ENCODE results near the gene EEA1.

The EEA1 gene

GRCh38 chr12:92886131-92886530, 43.0 kb downstream of the EEA1 start:
- peaks cover 73% of the 10 kb centered on the region for H3K36me3 Mint-ChIP-seq (ENCODE audit: low read depth)
- no peak overlapping the region for H3K27ac Mint-ChIP-seq
- H3K4me3 Mint-ChIP-seq: no peak overlapping the region
- no peaks in the 10 kb centered on the region for H3K27me3 Mint-ChIP-seq
- peaks cover 20% of the 10 kb centered on the region for H3K4me1 Mint-ChIP-seq (ENCODE audit: low read depth)
- H3K9me3 Mint-ChIP-seq: peaks cover 5% of the 10 kb centered on the region

DNA sequence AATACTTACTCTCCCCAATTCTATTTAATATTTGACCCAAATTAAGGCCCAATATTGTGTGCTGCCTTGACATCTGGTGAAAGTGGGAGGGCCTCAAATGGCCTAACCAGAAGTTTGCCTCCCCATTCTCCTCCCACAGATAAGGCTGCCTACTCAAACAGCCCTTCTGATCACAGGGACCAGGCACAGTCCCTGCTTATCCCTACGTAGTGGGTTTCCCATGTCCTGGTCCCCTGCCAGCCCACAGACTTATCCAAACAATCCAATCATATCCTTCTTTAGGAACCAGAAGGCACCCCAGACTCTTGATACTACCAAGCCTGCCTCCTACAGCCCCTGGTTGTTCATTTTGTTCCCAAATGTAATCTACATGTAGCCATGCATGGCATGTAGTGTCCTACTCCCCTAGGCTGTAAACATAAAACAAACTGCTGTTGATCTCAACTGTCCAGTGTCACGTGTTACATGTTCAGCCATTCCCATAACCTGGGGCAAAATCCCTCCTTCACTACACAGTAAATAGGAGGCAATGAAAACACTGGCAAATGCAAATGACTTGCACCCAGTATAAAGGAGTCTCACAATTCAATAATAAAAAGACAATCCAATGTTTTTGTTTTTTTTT, 49.3 kb downstream of the EEA1 start:
- H3K9me3 Mint-ChIP-seq: peaks cover 5% of the 10 kb centered on the region
- H3K36me3 Mint-ChIP-seq (ENCODE audit: low read depth): peaks cover 79% of the 10 kb centered on the region
- no peak overlapping the region for H3K27ac Mint-ChIP-seq
- H3K27me3 Mint-ChIP-seq: no peaks in the 10 kb centered on the region
- H3K4me1 Mint-ChIP-seq (ENCODE audit: low read depth): peaks cover 24% of the 10 kb centered on the region
- H3K4me3 Mint-ChIP-seq: no peak overlapping the region

- Mint-ChIP-seq H3K36me3 (ENCODE audit: low read depth) (peaks cover 66% of the 10 kb centered on the region), H3K4me1 (ENCODE audit: low read depth) (peaks cover 23% of the 10 kb centered on the region), H3K9me3 (no peaks in the 10 kb centered on the region), H3K27ac (no peak overlapping the region), H3K27me3 (no peaks in the 10 kb centered on the region), H3K4me3 (no peak overlapping the region)
These were observed 51.2 kb downstream of the EEA1 start for GRCh38 chr12:92877904-92878303.

DNA sequence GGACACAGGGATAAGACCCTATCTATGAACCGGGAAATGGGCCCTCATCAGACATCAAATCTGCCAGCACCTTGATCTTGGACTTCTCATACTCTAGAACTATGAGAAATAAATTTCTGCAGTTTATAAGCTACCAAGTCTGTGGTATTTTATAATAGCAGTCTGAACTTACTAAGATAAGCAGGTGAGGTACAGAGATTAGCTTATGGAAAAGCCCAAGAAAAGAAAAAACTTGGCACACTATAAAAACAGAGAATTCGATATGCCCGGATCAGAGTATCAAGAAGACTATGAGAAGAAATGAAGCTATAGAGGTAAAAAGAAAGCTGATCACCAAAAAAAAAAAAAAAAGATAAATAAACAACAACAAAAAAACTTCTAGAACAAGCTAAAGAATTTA, 52.6 kb downstream of the EEA1 start:
- Mint-ChIP-seq H3K4me1 (ENCODE audit: low read depth) (peaks cover 23% of the 10 kb centered on the region), H3K9me3 (no peaks in the 10 kb centered on the region), H3K27me3 (no peaks in the 10 kb centered on the region)

DNA sequence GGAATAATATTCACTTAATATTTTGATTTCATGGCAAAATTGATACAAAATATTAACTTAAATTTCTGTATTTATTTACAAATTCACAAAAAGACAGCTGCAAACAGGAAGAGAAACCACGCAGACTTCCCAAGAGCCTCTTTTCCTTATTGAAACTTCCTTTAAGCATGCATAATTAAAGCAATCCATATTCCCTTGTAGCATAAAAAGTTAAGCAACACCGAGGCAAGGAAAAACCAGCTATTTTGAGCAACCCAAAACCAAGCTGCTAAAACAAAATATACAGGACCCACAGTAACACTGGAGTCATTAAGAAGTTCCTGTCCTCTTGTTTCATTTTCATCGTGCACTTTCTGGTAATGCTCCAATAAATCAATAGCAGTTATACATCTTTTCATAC, 58.0 kb downstream of the EEA1 start:
- no peak overlapping the region for H3K27ac Mint-ChIP-seq
- peaks cover 14% of the 10 kb centered on the region for H3K4me1 Mint-ChIP-seq (ENCODE audit: low read depth)
- no peaks in the 10 kb centered on the region for H3K9me3 Mint-ChIP-seq
- no peak overlapping the region for H3K4me3 Mint-ChIP-seq
- H3K27me3 Mint-ChIP-seq: no peaks in the 10 kb centered on the region
- H3K36me3 Mint-ChIP-seq (ENCODE audit: low read depth): peaks cover 17% of the 10 kb centered on the region

More for the DNA sequence above, 52.6 kb downstream of the EEA1 start:
- peaks cover 60% of the 10 kb centered on the region for H3K36me3 Mint-ChIP-seq (ENCODE audit: low read depth)
- H3K27ac Mint-ChIP-seq: no peak overlapping the region
- H3K4me3 Mint-ChIP-seq: no peak overlapping the region

- Mint-ChIP-seq H3K9me3 (no peaks in the 10 kb centered on the region), H3K4me1 (ENCODE audit: low read depth) (peaks cover 3% of the 10 kb centered on the region), H3K36me3 (ENCODE audit: low read depth) (peaks cover 25% of the 10 kb centered on the region), H3K4me3 (no peak overlapping the region), H3K27ac (no peak overlapping the region), H3K27me3 (no peaks in the 10 kb centered on the region)
These were observed 62.7 kb downstream of the EEA1 start for GRCh38 chr12:92866418-92866817.

GRCh38 chr12:92863251-92863650, 65.8 kb downstream of the EEA1 start:
- H3K9me3 Mint-ChIP-seq: no peaks in the 10 kb centered on the region
- H3K27me3 Mint-ChIP-seq: no peaks in the 10 kb centered on the region
- no peak overlapping the region for H3K4me3 Mint-ChIP-seq
- no peaks in the 10 kb centered on the region for H3K4me1 Mint-ChIP-seq (ENCODE audit: low read depth)
- H3K27ac Mint-ChIP-seq: no peak overlapping the region
- H3K36me3 Mint-ChIP-seq (ENCODE audit: low read depth): peaks cover 48% of the 10 kb centered on the region

GRCh38 chr12:92861381-92861780, 67.7 kb downstream of the EEA1 start:
- H3K27me3 Mint-ChIP-seq: no peaks in the 10 kb centered on the region
- no peak overlapping the region for H3K4me3 Mint-ChIP-seq
- H3K9me3 Mint-ChIP-seq: no peaks in the 10 kb centered on the region
- H3K36me3 Mint-ChIP-seq (ENCODE audit: low read depth): peaks cover 54% of the 10 kb centered on the region
- H3K27ac Mint-ChIP-seq: no peak overlapping the region
- H3K4me1 Mint-ChIP-seq (ENCODE audit: low read depth): no peaks in the 10 kb centered on the region

DNA sequence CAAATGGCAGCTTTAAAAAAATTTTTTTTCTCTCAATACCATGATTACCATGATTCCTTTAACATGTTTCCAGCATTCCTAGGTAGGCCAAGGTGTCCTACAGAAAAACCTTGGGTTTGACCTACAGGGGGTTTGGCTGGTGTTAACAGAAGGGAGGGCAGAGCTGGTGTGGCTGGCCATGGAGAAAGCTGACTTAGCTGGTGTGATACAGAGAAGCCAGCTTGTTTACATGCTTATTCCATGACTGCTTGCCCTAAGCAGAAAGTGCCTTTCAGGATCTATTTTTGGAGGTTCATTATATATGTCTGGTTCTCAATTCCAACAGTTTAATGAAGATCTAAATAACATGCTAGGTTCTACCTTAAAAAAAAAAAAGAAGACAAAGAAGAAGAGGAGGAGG, 68.6 kb downstream of the EEA1 start:
- H3K4me3 Mint-ChIP-seq: no peak overlapping the region
- no peaks in the 10 kb centered on the region for H3K9me3 Mint-ChIP-seq
- no peak overlapping the region for H3K27ac Mint-ChIP-seq
- no peaks in the 10 kb centered on the region for H3K27me3 Mint-ChIP-seq
- no peaks in the 10 kb centered on the region for H3K4me1 Mint-ChIP-seq (ENCODE audit: low read depth)
- peaks cover 54% of the 10 kb centered on the region for H3K36me3 Mint-ChIP-seq (ENCODE audit: low read depth)

- Mint-ChIP-seq H3K4me1 (ENCODE audit: low read depth) (no peaks in the 10 kb centered on the region), H3K4me3 (no peak overlapping the region), H3K36me3 (ENCODE audit: low read depth) (peaks cover 55% of the 10 kb centered on the region), H3K9me3 (no peaks in the 10 kb centered on the region), H3K27me3 (no peaks in the 10 kb centered on the region), H3K27ac (no peak overlapping the region)
These were observed 69.3 kb downstream of the EEA1 start for GRCh38 chr12:92859650-92860386.

- H3K27me3 Mint-ChIP-seq: no peaks in the 10 kb centered on the region
- H3K27ac Mint-ChIP-seq: no peak overlapping the region
- no peaks in the 10 kb centered on the region for H3K9me3 Mint-ChIP-seq
- H3K4me3 Mint-ChIP-seq: no peak overlapping the region
- peaks cover 57% of the 10 kb centered on the region for H3K36me3 Mint-ChIP-seq (ENCODE audit: low read depth)
- H3K4me1 Mint-ChIP-seq (ENCODE audit: low read depth): no peaks in the 10 kb centered on the region
These were observed 71.3 kb downstream of the EEA1 start for GRCh38 chr12:92857818-92858217.

GRCh38 chr12:92854344-92854743, 74.8 kb downstream of the EEA1 start:
- Mint-ChIP-seq H3K9me3 (no peaks in the 10 kb centered on the region), H3K27ac (no peak overlapping the region)

DNA sequence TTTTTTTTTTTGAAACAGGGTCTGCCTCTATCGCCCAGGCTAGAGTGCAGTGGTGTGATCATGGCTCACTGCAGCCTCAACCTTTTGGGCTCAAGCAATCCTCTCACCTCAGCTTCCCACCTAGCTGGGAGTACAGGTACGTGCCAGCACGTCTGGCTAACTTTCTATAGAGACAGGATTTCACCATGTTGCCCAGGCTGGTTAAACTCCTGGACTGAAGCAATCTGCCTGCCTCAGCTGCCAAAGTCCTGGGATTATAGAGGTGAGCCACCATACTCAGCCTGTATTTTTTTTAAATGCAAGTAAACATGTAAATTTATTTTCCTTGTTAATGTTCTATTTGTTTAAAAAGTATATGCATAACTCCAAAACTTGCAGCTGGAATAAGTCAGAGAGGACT, 80.4 kb downstream of the EEA1 start:
- Mint-ChIP-seq H3K9me3 (no peaks in the 10 kb centered on the region), H3K27me3 (no peaks in the 10 kb centered on the region), H3K27ac (no peak overlapping the region), H3K4me3 (no peak overlapping the region), H3K36me3 (ENCODE audit: low read depth) (peaks cover 47% of the 10 kb centered on the region), H3K4me1 (ENCODE audit: low read depth) (no peaks in the 10 kb centered on the region)

More at GRCh38 chr12:92854344-92854743, 74.8 kb downstream of the EEA1 start:
- Mint-ChIP-seq H3K36me3 (ENCODE audit: low read depth) (peaks cover 57% of the 10 kb centered on the region), H3K27me3 (no peaks in the 10 kb centered on the region), H3K4me3 (no peak overlapping the region), H3K4me1 (ENCODE audit: low read depth) (no peaks in the 10 kb centered on the region)

GRCh38 chr12:92847368-92847767, 81.7 kb downstream of the EEA1 start:
- Mint-ChIP-seq H3K36me3 (ENCODE audit: low read depth) (peaks cover 48% of the 10 kb centered on the region), H3K4me3 (no peak overlapping the region), H3K4me1 (ENCODE audit: low read depth) (no peaks in the 10 kb centered on the region), H3K27ac (no peak overlapping the region), H3K9me3 (no peaks in the 10 kb centered on the region), H3K27me3 (no peaks in the 10 kb centered on the region)

- H3K36me3 Mint-ChIP-seq (ENCODE audit: low read depth): peaks cover 54% of the 10 kb centered on the region
- no peaks in the 10 kb centered on the region for H3K4me1 Mint-ChIP-seq (ENCODE audit: low read depth)
- no peaks in the 10 kb centered on the region for H3K27me3 Mint-ChIP-seq
- H3K27ac Mint-ChIP-seq: no peak overlapping the region
- no peaks in the 10 kb centered on the region for H3K9me3 Mint-ChIP-seq
- no peak overlapping the region for H3K4me3 Mint-ChIP-seq
These were observed 83.8 kb downstream of the EEA1 start for GRCh38 chr12:92845329-92845728.

Data from stimulated activated naive CD8-positive, alpha-beta T cell treated with anti-CD3 and anti-CD28 coated beads, Interleukin-15, Interleukin-2, amounts not matched to agents 100 ng/mL and 50 ng/mL, for 24 hours (primary cell).